Measurements from ENCODE around the gene LRRC17.

GRCh38 chr7:102951839-102952238 is 39.0 kb downstream of the LRRC17 start:
- no peak for TF ChIP-seq YY1 (IDR thresholded peaks at IDR 0.05; ENCODE audit: insufficient read depth, insufficient read length)
- no peak for TF ChIP-seq SUZ12 (IDR thresholded peaks at IDR 0.05; ENCODE audit: extremely low read depth, insufficient read depth, insufficient read length)

Data from NT2/D1 (cell line).